ENCODE measurements around the gene ZXDC.

ZXDC gene

DNA sequence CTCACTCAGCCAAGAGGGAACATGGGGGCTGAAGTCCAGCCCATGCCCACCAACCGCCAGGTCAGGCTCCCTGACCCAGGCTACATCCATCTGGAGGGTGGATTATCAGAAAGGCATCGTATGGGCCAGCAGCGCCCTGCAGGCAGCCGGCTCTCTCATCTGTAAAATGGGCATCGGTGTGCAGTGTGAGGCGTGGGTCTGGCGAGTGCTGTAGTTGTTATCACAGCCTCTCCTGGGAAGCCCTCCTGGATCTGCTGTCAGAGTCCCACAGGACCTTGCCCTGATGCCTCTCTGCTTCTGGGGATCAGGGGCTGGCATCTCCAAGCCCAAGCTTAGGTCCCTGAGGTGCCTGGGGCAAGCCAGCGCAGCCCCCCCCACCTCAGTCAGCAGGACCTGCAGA is 53.6 kb downstream of the ZXDC start:
- no peak for DNase-seq (ENCODE audit: low read depth)
- no peak overlapping the region for H3K4me3 ChIP-seq (ENCODE audit: control insufficient read depth, low read depth, low read length)
- TF ChIP-seq, protein P1, sequence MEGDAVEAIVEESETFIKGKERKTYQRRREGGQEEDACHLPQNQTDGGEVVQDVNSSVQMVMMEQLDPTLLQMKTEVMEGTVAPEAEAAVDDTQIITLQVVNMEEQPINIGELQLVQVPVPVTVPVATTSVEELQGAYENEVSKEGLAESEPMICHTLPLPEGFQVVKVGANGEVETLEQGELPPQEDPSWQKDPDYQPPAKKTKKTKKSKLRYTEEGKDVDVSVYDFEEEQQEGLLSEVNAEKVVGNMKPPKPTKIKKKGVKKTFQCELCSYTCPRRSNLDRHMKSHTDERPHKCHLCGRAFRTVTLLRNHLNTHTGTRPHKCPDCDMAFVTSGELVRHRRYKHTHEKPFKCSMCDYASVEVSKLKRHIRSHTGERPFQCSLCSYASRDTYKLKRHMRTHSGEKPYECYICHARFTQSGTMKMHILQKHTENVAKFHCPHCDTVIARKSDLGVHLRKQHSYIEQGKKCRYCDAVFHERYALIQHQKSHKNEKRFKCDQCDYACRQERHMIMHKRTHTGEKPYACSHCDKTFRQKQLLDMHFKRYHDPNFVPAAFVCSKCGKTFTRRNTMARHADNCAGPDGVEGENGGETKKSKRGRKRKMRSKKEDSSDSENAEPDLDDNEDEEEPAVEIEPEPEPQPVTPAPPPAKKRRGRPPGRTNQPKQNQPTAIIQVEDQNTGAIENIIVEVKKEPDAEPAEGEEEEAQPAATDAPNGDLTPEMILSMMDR (IDR thresholded peaks at IDR 0.05; ENCODE audit: control insufficient read depth, insufficient read depth, low read depth, low read length, missing control alignments), result no peak

GRCh38 chr3:126421573-126422119 is 54.0 kb downstream of the ZXDC start:
- TF ChIP-seq, protein P1 (IDR thresholded peaks at IDR 0.05; ENCODE audit: control insufficient read depth, insufficient read depth, low read depth, low read length, missing control alignments), result no peak
- no peak for DNase-seq (ENCODE audit: low read depth)

DNA sequence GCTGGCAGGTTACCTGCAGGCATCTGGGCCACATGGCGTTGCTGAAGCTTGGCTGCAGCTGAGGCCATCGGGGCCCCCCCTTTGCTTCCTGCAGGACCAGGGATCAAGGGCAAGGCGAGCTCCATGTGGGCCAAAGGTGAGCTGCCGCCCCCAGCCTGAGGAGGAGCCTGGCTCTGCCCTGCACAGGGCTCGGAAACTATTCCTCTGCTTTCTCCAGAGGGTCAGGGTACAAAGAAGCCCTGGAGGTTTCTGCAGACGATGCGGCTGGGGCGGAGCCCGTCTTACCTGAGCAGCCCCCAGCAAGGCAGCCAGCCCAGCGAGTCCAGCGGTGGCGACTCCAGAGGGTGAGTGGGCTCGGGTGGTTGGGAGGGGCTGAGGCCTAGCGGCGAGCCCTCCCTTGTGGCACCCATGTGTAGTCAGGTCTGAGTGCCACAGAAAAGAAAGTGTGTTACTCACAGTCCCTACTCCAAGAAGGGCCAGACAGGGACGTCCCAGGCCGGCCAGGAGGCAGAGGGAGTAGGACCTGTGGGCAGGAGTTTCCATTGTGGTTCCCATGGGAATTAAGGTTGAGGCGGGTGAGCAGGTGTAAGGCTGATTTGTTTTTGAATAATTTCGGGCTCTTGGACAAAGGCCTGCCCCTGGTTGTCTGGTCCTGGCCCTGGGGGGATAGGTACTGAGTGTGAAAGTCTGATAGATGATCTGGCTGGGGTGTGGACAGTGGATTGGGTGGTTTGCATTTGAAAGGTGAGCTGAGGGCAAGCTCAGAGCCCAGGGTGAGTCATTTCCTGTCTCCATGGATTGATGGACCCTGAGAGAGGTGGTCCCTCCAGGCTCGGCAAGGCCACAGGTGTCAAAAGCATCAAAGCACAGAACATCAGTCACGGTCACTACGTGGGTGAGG is 55.6 kb downstream of the ZXDC start:
- no peak overlapping the region for H3K4me3 ChIP-seq (ENCODE audit: control insufficient read depth, low read depth, low read length)
- no peak for DNase-seq (ENCODE audit: low read depth)
- TF ChIP-seq, protein P1 (IDR thresholded peaks at IDR 0.05; ENCODE audit: control insufficient read depth, insufficient read depth, low read depth, low read length, missing control alignments), result no peak

More at GRCh38 chr3:126421573-126422119, 54.0 kb downstream of the ZXDC start:
- no peak overlapping the region for H3K4me3 ChIP-seq (ENCODE audit: control insufficient read depth, low read depth, low read length)

- no peak for DNase-seq (ENCODE audit: low read depth)
- TF ChIP-seq, protein P1 (IDR thresholded peaks at IDR 0.05; ENCODE audit: control insufficient read depth, insufficient read depth, low read depth, low read length, missing control alignments), result no peak
- H3K4me3 ChIP-seq (ENCODE audit: control insufficient read depth, low read depth, low read length), result no peak overlapping the region
Measured at GRCh38 chr3:126419151-126419703, 56.5 kb downstream of the ZXDC start.

DNA sequence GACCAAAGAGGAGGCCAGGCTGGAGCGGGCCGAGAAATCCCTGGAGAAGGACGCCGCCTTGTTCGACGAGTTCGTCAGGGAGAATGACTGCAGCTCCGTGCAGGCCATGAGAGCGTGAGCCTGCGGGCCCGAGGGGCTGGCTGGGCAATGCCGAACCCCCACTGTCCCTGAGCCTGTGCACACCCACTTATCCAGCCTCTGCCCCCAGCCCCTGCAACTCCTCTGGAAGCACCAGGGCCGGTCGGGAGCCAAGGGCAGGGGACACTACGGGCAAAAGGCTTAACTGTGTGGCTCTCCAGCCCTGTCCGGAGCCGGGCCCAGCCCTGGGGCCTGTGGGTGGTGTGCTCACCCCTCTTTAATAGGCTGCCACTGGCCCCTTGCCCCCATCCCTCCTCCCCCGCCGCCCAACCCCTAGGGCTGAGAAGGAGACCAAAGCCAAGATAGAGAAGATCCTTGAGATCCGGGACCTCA is 57.0 kb downstream of the ZXDC start:
- TF ChIP-seq, protein P1 (IDR thresholded peaks at IDR 0.05; ENCODE audit: control insufficient read depth, insufficient read depth, low read depth, low read length, missing control alignments), result no peak
- no peak overlapping the region for H3K4me3 ChIP-seq (ENCODE audit: control insufficient read depth, low read depth, low read length)
- no peak for DNase-seq (ENCODE audit: low read depth)

GRCh38 chr3:126417981-126418530 is 57.6 kb downstream of the ZXDC start:
- TF ChIP-seq, protein P1 (IDR thresholded peaks at IDR 0.05; ENCODE audit: control insufficient read depth, insufficient read depth, low read depth, low read length, missing control alignments), result no peak
- DNase-seq (ENCODE audit: low read depth), result no peak
- H3K4me3 ChIP-seq (ENCODE audit: control insufficient read depth, low read depth, low read length), result no peak overlapping the region
